ENCODE results near the gene ZNF318.
"Not testable (repeated sequence)": the region's sequence is repeated elsewhere in the genome, so short reads cannot be mapped to it uniquely, and the experiment has no call there.

DNA sequence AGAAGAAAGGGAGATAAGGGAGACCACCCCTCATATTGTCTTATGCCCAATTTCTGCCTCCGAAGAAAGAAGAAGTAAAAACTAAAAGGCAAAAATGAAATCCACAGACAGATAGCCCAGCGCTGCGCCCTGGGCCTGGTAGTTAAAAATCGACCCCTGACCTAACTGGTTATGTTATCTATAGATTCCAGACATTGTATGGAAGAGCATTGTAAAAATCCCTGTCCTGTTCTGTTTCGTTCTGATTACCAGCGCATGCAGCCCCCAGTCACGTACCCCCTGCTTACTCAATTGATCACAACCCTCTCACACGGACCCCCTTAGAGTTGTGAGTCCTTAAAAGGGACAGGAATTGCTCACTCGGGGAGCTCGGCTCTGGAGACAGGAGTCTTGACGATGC is 23.7 kb upstream of the ZNF318 start:
- TF ChIP-seq CTCF, POLR2A (IDR thresholded peaks at IDR 0.05): not testable (repeated sequence)
